Gastrocnemius medialis (tissue), 4 donors: Measurements from ENCODE around the gene OBSCN.

Experiments
- CTCF ChIP-seq, 5 experiments: fragments of 450-650 bp in 3 of 5; fragments of 200-600 bp in 2 of 5; sonication (generic) in 2 of 5; IDR thresholded peaks in 4 of 5; conservative IDR thresholded peaks in 1 of 5; 1 replicate in 4 of 5; 2 replicates in 1 of 5; pipeline ENCODE4 v1.5.1; 2016 to 2019; ENCODE audit warnings: antibody characterized with exemption in 5 of 5, mild to moderate bottlenecking in 3 of 5, moderate library complexity in 3 of 5
- POLR2A ChIP-seq, 2 donors: fragments of 450-650 bp; IDR thresholded peaks; one replicate each; pipeline ENCODE4 v1.6.1; 2017; ENCODE audit warnings: antibody characterized with exemption in 2 of 2, mild to moderate bottlenecking in 2 of 2, moderate library complexity in 2 of 2

GRCh38 chr1:228245111-228245510, 37.3 kb downstream of the OBSCN start:
- TF ChIP-seq CTCF (IDR thresholded peaks at IDR 0.05 in 4 of 5, conservative IDR thresholded peaks at IDR 0.05 in 1 of 5) (no peak), POLR2A (IDR thresholded peaks at IDR 0.05) (no peak)
